22Rv1 (cell line): Measurements from ENCODE around the gene CYSLTR2.

Experiments used
- H3K27ac ChIP-seq: fragments of 450-650 bp; 2 replicates; pipeline ENCODE4 v1.5.1; 2017
- CTCF ChIP-seq: fragments of 450-650 bp; IDR thresholded peaks from 2 replicates; pipeline ENCODE4 v1.5.1; 2017; ENCODE audit warnings: mild to moderate bottlenecking
- ZFX ChIP-seq: fragments of 450-650 bp; IDR thresholded peaks from 2 replicates; pipeline ENCODE4 v1.6.1; 2017; ENCODE audit warnings: antibody characterized with exemption, borderline replicate concordance

The CYSLTR2 gene

GRCh38 chr13:48652851-48653471 lies 768 bp upstream of the CYSLTR2 start:
- no peak overlapping the region for H3K27ac ChIP-seq
- TF ChIP-seq CTCF (no peak), ZFX (no peak)

- H3K27ac ChIP-seq, result no peak overlapping the region
- TF ChIP-seq ZFX (no peak), CTCF (no peak)
These were observed 782 bp downstream of the CYSLTR2 start for GRCh38 chr13:48654511-48654910.

GRCh38 chr13:48655291-48655690 lies 1.6 kb downstream of the CYSLTR2 start:
- no peak overlapping the region for H3K27ac ChIP-seq
- TF ChIP-seq CTCF (no peak), ZFX (no peak)

GRCh38 chr13:48656608-48657007 lies 2.9 kb downstream of the CYSLTR2 start:
- TF ChIP-seq CTCF, result no peak
- no peak for TF ChIP-seq ZFX

DNA sequence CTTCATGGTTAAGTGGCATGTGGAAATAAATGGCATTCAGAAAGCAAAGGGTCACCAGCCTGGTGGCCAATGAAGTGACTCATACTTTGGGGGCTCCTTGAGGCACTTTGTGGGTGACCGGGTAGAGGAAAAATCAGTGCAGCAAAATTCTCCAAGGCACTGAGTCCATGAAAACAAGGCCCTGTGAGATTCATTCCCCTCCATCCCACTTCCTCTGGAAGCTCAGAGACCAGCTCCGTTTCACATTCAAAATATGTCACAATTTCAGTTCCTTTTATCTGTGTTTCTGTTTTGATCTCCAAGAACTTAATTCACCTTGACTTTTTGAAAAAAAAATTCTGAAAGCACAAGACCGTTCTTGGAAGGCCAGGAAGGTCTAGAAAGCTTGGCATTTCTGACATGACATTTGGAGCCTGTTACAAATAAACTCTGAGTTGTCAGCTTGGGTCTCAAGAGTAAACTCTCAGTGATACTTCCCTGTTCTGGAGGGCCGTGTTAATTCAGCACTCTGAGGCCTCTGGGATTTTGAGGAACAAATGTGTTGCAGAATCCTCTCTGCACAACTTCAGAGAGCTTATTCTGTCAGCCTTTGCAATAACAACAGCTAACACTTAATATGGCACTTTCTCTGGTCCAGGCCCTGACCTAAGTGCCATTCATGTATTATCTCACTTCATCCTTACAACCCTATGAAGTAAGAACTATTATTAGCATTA lies 6.8 kb downstream of the CYSLTR2 start:
- TF ChIP-seq CTCF (no peak), ZFX (no peak)
- H3K27ac ChIP-seq, result no peak overlapping the region

More at GRCh38 chr13:48656608-48657007, 2.9 kb downstream of the CYSLTR2 start:
- H3K27ac ChIP-seq, result no peak overlapping the region

- no peak overlapping the region for H3K27ac ChIP-seq
- TF ChIP-seq CTCF (no peak), ZFX (no peak)
These were observed 7.4 kb downstream of the CYSLTR2 start for GRCh38 chr13:48661107-48661506.

DNA sequence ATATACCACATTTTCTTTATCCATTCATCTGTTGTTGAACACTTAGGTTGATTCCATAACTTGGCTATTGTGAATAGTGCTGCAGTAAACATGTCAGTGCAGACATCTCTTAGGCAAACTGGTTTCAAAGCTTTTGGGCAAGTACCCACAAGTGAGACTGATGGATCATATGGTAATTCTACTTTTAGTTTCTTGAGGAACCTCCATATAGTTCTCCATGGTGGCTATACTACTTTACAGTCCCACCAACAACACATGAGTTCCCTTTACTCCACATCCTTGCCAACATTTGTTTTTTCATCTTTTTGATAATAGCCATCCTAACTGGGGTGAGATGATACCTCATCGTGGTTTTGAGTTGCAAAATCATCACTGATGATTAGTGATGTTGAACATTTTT lies 8.5 kb downstream of the CYSLTR2 start:
- no peak overlapping the region for H3K27ac ChIP-seq
- no peak for TF ChIP-seq ZFX
- no peak for TF ChIP-seq CTCF
